RWPE2 (cell line): ENCODE measurements around the gene CA7.
A peak's percentile ranks its signal among the peaks of the same experiment; 100 is the strongest.

Experiments used
- ATAC-seq: fragments of 200-7000 bp; cut with Tn5 transposase; 3 replicates; pipeline ENCODE4 v1.9.1; 2021; ENCODE audit warnings: low read depth
- DNase-seq: peaks from one replicate; pipeline ENCODE4 v3.0.0-alpha.2; 2020; ENCODE audit warnings: low spot score
- H3K27ac ChIP-seq: fragments of 450-650 bp; 2 replicates; pipeline ENCODE4 v1.5.1; 2017; ENCODE audit warnings: mild to moderate bottlenecking; ENCODE audit not compliant: poor library complexity, severe bottlenecking
- H3K27me3 ChIP-seq: fragments of 250-450 bp; sonication (Bioruptor Pico); 2 replicates; pipeline ENCODE4 v1.5.1; 2021; ENCODE audit warnings: mild to moderate bottlenecking, moderate library complexity; ENCODE audit not compliant: insufficient read depth, poor library complexity, severe bottlenecking
- H3K36me3 ChIP-seq: fragments of 250-450 bp; sonication (Bioruptor Pico); 2 replicates; pipeline ENCODE4 v1.5.1; 2020; ENCODE audit warnings: low read depth, mild to moderate bottlenecking, moderate library complexity
- H3K4me1 ChIP-seq: fragments of 250-450 bp; sonication (Bioruptor Pico); 2 replicates; pipeline ENCODE4 v1.5.1; 2021; ENCODE audit warnings: mild to moderate bottlenecking, moderate library complexity; ENCODE audit not compliant: insufficient read depth, poor library complexity, severe bottlenecking
- H3K4me3 ChIP-seq: fragments of 250-450 bp; sonication (Bioruptor Pico); 2 replicates; pipeline ENCODE4 v1.5.1; 2021; ENCODE audit warnings: mild to moderate bottlenecking, moderate library complexity; ENCODE audit not compliant: severe bottlenecking
- H3K9me3 ChIP-seq: fragments of 250-450 bp; sonication (Bioruptor Pico); 2 replicates; pipeline ENCODE4 v1.5.1; 2021; ENCODE audit warnings: mild to moderate bottlenecking, moderate library complexity; ENCODE audit not compliant: severe bottlenecking
- TF ChIP-seq, protein P1 (sequence below): fragments of 450-650 bp; IDR thresholded peaks from one replicate; pipeline ENCODE4 v1.5.1; 2017; ENCODE audit warnings: mild to moderate bottlenecking, moderate library complexity; ENCODE audit not compliant: poor library complexity, severe bottlenecking

The CA7 gene

DNA sequence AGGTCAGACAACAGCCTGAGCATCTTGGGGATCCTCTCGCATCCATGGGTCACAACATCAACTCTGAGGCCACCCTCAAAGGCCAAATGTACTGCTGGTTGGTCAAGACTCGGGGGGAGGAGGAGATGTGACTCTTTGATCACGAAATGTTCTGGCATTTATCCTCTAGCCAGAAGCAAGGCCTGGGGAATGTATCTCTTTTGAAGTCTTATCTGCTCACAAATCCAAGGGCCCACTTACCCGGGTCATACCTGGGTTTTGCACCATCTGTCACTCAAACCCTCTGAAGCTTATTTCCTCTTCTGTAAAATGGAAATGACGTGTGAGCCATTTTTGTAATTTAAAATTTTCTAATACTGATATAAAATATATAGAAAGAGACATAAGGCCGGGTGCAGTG is 13.2 kb downstream of the CA7 start:
- ATAC-seq (no peak), DNase-seq (peak; percentile 12)
- Histone ChIP-seq H3K27ac (no peak overlapping the region), H3K4me3 (no peak overlapping the region), H3K4me1 (no peaks in the 10 kb centered on the region), H3K36me3 (no peaks in the 10 kb centered on the region), H3K9me3 (no peaks in the 10 kb centered on the region), H3K27me3 (no peaks in the 10 kb centered on the region)
- TF ChIP-seq, protein P1, sequence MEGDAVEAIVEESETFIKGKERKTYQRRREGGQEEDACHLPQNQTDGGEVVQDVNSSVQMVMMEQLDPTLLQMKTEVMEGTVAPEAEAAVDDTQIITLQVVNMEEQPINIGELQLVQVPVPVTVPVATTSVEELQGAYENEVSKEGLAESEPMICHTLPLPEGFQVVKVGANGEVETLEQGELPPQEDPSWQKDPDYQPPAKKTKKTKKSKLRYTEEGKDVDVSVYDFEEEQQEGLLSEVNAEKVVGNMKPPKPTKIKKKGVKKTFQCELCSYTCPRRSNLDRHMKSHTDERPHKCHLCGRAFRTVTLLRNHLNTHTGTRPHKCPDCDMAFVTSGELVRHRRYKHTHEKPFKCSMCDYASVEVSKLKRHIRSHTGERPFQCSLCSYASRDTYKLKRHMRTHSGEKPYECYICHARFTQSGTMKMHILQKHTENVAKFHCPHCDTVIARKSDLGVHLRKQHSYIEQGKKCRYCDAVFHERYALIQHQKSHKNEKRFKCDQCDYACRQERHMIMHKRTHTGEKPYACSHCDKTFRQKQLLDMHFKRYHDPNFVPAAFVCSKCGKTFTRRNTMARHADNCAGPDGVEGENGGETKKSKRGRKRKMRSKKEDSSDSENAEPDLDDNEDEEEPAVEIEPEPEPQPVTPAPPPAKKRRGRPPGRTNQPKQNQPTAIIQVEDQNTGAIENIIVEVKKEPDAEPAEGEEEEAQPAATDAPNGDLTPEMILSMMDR = no peak

DNA sequence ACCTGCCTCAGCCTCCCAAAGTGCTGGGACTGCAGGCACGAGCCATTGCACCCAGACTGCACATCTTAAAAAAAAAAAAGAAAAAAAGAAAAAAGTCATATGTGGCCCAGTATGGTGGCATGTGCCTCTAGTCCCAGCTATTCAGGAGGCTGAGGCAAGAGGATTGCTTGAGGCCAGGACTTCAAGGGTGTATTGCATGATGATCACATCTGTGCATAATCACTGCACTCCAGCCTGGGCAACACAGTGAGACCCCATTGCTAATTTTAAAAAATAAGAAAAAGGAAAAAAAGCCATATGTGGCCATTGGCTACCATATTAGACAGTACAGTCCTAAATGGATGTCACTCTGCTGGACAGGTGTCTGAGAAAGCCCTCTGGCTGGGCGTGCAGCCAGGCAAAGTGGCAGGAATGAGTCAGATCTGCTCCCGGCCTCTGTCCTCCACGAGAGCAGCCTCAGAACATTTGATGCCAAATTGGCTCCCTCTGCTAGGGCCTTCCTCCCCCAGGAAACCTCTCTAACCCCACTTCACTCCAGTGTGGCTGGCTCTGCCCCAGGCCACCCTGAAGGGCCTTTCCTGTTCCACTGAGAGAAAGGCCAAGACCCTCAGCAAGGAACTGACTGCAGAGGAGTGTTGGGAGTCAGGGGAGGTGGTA is 14.7 kb downstream of the CA7 start:
- H3K4me3 ChIP-seq = no peak overlapping the region
- H3K27ac ChIP-seq = no peak overlapping the region
- TF ChIP-seq, protein P1 = no peak
- H3K27me3 ChIP-seq = no peaks in the 10 kb centered on the region
- DNase-seq (peak; percentile 42), ATAC-seq (peak; percentile 68)
- no peaks in the 10 kb centered on the region for H3K9me3 ChIP-seq
- H3K4me1 ChIP-seq = no peaks in the 10 kb centered on the region
- H3K36me3 ChIP-seq = no peaks in the 10 kb centered on the region

DNA sequence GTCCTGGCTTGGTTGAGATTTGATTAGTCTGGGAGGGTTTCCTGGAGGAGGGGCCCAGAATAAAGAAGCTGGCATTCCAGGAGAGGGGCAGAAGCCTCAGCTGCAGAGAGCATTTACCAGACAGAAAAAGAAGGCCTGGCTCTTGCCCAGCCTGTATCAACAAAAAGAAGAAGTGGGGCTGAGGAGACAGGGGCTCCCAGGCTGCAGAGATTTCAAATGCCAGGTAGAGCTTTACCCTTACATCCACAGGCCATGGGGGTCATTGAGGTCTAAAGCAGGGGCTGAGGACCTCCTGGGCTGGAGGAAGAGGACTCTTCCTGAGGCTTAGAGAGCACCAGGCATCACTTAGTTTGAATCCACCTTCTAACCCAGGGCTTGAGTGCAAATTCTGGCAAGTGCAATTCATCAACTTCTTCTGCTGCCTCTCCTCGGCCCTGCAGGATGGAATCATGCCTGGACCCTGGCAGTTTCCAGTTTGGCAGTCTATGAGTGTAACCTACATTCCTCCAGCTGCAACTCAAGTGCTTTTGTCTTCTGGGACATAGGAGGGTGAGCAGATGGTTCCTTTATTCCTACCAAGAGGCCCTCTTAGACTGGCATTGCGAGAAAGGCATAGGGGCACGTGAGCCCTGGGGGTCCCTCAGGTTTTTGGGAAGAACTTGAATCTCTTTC is 15.3 kb downstream of the CA7 start:
- Histone ChIP-seq H3K4me3 (no peak overlapping the region), H3K4me1 (no peaks in the 10 kb centered on the region), H3K27me3 (no peaks in the 10 kb centered on the region), H3K9me3 (no peaks in the 10 kb centered on the region), H3K27ac (no peak overlapping the region), H3K36me3 (no peaks in the 10 kb centered on the region)
- TF ChIP-seq, protein P1 = no peak
- DNase-seq = peak; percentile 3
- ATAC-seq = no peak; the same call in 2 of the 3 replicates

DNA sequence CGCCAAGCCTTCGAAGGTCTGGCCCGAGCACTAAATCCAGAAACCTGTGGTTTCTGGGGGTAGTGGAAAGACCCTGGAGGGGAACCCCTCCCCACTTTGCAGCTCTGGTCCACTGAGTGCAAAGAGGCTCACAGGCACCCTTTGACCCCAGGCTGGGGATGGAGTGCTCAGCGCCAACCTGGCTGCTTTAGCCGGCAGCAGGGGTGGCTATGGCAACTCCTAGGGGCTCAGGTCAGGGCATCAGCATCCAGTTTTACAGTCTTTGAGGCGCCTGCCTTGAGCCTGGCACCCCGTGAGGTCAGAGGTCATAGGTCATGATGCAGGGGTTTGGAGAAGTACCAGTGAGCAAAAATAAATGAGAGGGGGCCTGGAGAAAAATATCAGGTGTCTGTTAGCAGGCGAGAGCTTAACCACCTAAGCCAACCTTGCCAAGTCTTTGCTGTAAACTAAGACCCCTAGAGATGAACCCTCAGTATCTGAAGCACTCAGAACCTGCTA is 17.9 kb downstream of the CA7 start:
- TF ChIP-seq, protein P1 = no peak
- no peak for DNase-seq
- Histone ChIP-seq H3K27ac (no peak overlapping the region), H3K4me1 (no peaks in the 10 kb centered on the region), H3K36me3 (no peaks in the 10 kb centered on the region), H3K4me3 (no peak overlapping the region), H3K9me3 (no peaks in the 10 kb centered on the region), H3K27me3 (no peaks in the 10 kb centered on the region)
- ATAC-seq = no peak

DNA sequence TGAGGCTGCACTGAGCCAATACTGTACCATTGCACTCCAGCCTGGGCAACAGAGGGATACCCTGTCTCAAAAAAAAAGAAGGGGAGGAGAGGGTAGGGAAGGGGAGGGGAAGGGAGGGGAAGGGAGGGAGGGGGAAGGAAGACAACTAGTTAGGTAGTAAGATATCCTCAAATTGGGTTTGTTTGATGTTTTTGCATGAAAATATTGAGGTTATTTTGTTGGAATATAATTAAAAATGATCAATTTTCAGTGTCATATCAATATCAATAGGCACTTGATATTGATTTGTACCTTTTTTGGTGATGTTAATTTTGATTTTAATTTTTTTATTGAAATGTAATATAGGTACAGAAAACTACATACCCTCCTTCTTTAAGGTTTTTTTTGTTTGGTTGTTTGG is 19.5 kb downstream of the CA7 start:
- DNase-seq (no peak), ATAC-seq (no peak)
- TF ChIP-seq, protein P1 = no peak
- peaks cover 3% of the 10 kb centered on the region for H3K4me1 ChIP-seq
- H3K27me3 ChIP-seq = no peaks in the 10 kb centered on the region
- no peaks in the 10 kb centered on the region for H3K36me3 ChIP-seq
- no peaks in the 10 kb centered on the region for H3K9me3 ChIP-seq
- H3K27ac ChIP-seq = no peak overlapping the region
- H3K4me3 ChIP-seq = no peak overlapping the region
